Activated T-helper 17 cell treated with anti-CD3 and anti-CD28 coated beads, Interleukin-2, amount 50 U/mL, for 72 hours (primary cell): ENCODE data around the gene YOD1. TPM values are rescaled to one million over a fixed set of nuclear protein-coding genes. Genes with fewer than 3 reads are reported as not detected.
A peak's percentile ranks its signal among the peaks of the same experiment; 100 is the strongest.

Experiments
- ATAC-seq: fragments of 150-1000 bp; cut with Tn5 transposase; replicated peaks from 2 replicates; pipeline ENCODE4 v1.10.0; 2021; ENCODE audit warnings: mild to moderate bottlenecking, moderate library complexity
- H3K27ac Mint-ChIP-seq: one replicate; pipeline ENCODE4 v1.8.0; 2022; ENCODE audit warnings: mixed read lengths
- H3K27me3 Mint-ChIP-seq: one replicate; pipeline ENCODE4 v1.8.0; 2022; ENCODE audit warnings: mixed read lengths
- H3K36me3 Mint-ChIP-seq: one replicate; pipeline ENCODE4 v1.8.0; 2022; ENCODE audit warnings: low read depth, mild to moderate bottlenecking, mixed read lengths
- H3K4me1 Mint-ChIP-seq: one replicate; pipeline ENCODE4 v1.8.0; 2022; ENCODE audit warnings: mixed read lengths
- H3K4me3 Mint-ChIP-seq: one replicate; pipeline ENCODE4 v1.8.0; 2022; ENCODE audit warnings: mild to moderate bottlenecking, mixed read lengths
- H3K9me3 Mint-ChIP-seq: one replicate; pipeline ENCODE4 v1.8.0; 2022; ENCODE audit warnings: mixed read lengths
- total RNA-seq, 2 donors: library from RNA; stranded (reverse); gene quantifications; one replicate each; pipeline ENCODE4 v1.2.3, GENCODE V29; 2022

The YOD1 gene
- total RNA-seq, 2 donors from 2014 or later: 6.7 to 7.1 TPM

DNA sequence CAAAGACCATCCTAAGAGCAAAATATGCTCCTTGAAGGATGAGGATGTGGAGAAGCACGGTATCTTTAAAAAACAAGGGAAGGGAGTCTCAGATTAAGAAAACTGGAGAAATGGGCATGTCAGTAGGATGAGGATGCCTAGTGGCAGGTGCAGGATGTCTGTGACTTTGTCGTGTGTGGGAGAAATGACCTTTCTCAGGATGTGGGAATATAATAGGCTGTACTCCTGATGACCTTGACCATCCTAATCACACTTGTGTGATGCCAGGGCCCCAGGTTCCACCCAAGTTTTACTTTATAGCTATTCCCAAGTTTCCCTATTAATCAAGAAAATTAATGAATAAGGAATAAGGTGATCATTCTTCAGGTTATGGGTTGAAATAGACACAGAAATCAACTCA, 31.3 kb downstream of the YOD1 start:
- H3K9me3 Mint-ChIP-seq: no peaks in the 10 kb centered on the region
- H3K36me3 Mint-ChIP-seq: no peaks in the 10 kb centered on the region
- ATAC-seq: no peak
- H3K4me3 Mint-ChIP-seq: no peak overlapping the region
- H3K4me1 Mint-ChIP-seq: no peaks in the 10 kb centered on the region
- H3K27ac Mint-ChIP-seq: no peak overlapping the region
- peaks cover 19% of the 10 kb centered on the region for H3K27me3 Mint-ChIP-seq

DNA sequence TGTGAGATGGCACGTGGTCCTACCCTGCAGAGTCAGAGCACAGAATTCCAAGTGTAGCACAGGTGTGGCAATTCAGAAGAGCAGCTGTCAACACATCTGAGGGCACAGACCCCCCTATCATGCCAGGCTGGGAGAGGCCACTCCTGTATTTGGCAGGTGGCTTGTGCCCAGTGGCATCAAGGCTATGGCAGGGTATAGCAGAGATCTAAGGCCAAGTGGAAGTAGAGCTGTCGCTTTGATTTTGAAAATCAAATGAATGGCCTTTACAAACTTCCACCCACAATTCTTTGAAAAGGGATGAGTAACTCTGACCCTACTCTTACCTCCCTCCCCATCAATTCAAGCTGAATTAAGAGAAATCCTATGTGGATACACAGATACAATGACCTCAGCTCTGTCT, 31.8 kb downstream of the YOD1 start:
- no peaks in the 10 kb centered on the region for H3K4me1 Mint-ChIP-seq

DNA sequence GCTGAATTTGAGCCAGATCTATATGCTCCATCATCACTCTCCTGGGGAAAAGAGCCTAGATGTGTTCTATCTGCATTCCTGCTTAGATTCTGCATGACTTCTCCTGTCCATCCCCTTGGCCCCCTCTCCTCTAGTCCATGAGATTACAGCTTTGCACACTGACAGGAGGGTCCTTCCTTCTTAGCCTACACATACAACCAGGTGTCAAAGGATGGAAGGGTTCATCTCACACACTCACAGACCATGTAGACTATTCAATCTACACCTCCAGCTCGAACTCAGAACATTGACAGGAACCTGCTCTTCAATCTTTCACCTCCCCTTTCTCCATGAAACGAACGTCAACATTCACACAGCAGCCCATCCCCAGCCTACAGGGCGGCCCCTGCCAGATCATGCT, 32.3 kb downstream of the YOD1 start:
- Mint-ChIP-seq H3K4me1 (no peaks in the 10 kb centered on the region), H3K27me3 (peaks cover 22% of the 10 kb centered on the region), H3K9me3 (no peaks in the 10 kb centered on the region), H3K4me3 (no peak overlapping the region), H3K27ac (no peak overlapping the region), H3K36me3 (no peaks in the 10 kb centered on the region)
- no peak for ATAC-seq

More for the DNA sequence above, 31.8 kb downstream of the YOD1 start:
- Mint-ChIP-seq H3K36me3 (no peaks in the 10 kb centered on the region), H3K27ac (no peak overlapping the region), H3K4me3 (no peak overlapping the region), H3K9me3 (no peaks in the 10 kb centered on the region), H3K27me3 (peaks cover 20% of the 10 kb centered on the region)
- no peak for ATAC-seq

DNA sequence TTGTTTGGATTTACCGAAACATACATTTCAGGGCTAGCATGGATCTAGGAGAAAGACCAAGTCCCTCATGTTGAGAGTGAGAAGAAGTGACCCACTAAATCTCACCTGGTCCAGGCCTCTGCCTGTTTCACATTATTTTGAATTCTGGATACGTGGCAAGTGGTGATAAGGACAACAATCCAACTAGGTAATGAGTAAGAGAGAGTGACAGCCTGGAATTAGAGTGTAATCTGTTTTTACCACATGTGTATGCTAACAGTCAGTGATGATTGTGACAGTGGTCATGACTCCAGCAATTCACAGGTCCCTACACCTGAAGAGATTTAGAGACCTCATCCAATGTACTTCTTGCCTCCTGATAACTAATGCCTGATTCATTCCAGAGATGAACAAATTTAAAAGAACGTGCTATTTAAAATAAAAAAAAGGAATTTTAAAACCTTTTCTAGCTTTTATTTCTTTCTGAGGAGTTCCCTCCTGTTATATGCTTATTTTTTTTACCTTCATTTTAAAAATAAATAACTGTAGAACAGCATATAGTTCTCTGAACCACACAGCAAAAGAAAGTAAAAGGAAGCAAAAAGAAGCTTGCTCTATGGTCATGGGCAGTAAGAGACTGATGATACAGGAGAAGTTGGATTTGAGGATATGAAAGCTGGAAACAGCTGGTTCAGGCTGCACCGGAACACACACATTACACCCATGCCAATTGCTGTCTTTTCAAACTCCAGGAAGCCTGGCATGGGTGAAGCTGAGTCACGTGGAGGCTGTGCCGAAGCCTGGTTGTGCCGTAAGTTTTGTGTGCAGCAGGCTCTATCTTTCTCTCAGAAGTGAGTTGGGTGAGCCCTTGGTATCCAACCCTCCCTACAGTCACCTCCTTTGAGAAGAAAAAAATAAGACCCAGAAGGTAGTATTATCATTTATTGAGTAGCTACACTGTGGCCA, 33.1 kb downstream of the YOD1 start:
- Mint-ChIP-seq H3K4me1 (no peaks in the 10 kb centered on the region), H3K27me3 (peaks cover 27% of the 10 kb centered on the region), H3K4me3 (no peak overlapping the region), H3K9me3 (no peaks in the 10 kb centered on the region), H3K27ac (no peak overlapping the region), H3K36me3 (no peaks in the 10 kb centered on the region)
- peak; percentile 11 for ATAC-seq

DNA sequence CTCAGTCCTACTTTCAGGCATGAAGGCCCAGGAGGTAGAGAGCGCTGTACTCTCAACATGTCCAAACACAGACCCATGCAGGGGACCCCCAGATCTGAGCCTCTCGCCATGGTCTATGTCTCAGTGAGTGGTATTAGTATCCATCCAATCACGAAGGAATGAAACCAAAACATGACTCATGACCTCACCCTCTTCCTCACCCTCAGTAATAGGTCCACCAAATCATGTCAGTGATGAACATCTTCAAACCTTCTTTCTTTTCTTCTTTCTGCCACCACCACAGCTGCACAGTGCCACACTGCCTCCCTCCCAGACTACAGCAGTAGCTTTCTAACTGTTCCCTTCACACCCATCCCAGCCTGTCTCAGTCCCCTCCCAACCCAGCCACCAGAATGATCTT, 35.2 kb downstream of the YOD1 start:
- Mint-ChIP-seq H3K4me3 (no peak overlapping the region), H3K36me3 (no peaks in the 10 kb centered on the region), H3K4me1 (no peaks in the 10 kb centered on the region), H3K27ac (no peak overlapping the region), H3K27me3 (peaks cover 35% of the 10 kb centered on the region), H3K9me3 (no peaks in the 10 kb centered on the region)
- peak; percentile 46 for ATAC-seq

DNA sequence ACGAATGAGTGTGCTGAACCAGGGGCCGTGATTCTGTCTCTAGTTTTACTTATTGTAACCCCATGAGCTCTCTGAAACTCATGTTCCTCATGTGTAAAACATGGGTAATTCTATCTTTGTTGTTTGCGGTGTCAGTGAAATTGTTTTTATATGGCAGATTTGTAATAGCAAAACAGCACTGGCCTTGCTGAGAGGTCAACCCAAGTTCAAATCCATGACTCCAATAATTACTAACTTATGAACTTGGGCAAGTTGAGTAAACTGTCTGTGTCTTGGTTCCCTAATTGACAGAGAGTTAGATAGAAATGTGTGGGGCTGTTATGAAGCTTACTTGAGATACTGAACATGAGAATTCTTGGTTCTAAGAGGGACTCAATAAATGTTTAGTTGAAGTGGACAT, 36.3 kb downstream of the YOD1 start:
- Mint-ChIP-seq H3K27me3 (peaks cover 35% of the 10 kb centered on the region), H3K4me1 (no peaks in the 10 kb centered on the region), H3K27ac (no peak overlapping the region), H3K4me3 (no peak overlapping the region), H3K36me3 (no peaks in the 10 kb centered on the region), H3K9me3 (no peaks in the 10 kb centered on the region)
- ATAC-seq: no peak

DNA sequence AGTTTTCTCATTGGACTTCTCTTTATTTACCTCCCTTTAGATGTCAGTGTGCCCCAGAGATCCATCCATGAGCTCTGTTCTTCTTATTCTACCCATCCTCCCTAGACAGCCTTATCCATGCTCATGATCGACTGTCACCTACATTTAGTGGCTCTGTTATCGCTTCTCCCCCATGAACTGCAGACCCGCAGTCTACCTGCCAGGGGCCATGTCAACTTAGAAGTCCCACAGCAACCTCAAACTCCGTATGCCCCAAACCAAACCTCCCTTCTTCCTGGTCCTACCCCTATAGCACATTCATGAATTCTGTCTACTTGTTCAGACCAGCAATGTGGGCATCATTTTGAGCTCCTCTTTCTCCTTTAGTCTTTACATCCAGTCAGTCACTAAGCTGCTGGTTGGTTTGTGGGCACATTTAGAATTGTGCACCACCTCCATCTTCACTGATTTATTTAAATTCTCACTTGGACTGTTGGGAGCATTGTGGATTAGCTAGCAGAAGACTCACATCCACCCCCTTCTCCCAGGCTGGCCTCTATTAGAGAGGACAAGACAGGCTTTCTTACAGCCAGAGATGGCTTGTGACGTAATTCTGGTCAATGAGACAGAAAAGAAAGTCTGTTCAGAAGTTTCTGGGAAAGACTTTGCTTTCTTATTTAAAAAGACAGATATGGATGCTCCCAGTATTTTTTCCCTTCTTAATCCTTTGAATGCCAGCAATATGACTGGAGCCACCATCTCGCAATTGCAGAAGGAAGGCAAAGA, 37.5 kb downstream of the YOD1 start:
- H3K9me3 Mint-ChIP-seq: no peaks in the 10 kb centered on the region
- H3K4me1 Mint-ChIP-seq: no peaks in the 10 kb centered on the region
- no peak for ATAC-seq

DNA sequence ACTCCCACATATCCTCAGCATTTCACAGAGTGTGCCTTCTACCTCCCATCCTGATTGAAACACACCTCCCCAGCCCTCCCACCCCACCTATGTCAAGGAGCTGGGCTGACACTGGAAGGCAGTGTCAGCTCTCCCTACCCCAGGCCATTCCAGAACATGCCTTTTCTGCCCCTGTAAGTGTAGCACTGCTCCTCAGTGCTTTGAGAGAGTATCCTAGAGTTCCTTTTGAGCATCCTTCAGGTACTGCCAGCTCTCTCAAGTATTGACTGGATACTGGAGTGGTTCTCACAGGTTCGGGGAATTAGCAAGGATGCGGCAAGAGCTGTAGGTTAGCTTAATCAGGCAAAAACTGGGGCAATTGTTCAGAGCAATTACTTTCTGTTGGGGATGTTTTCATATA, 40.3 kb downstream of the YOD1 start:
- no peak overlapping the region for H3K27ac Mint-ChIP-seq
- H3K27me3 Mint-ChIP-seq: peaks cover 43% of the 10 kb centered on the region

More for the DNA sequence above, 37.5 kb downstream of the YOD1 start:
- H3K27ac Mint-ChIP-seq: no peak overlapping the region
- peaks cover 35% of the 10 kb centered on the region for H3K27me3 Mint-ChIP-seq
- no peak overlapping the region for H3K4me3 Mint-ChIP-seq
- no peaks in the 10 kb centered on the region for H3K36me3 Mint-ChIP-seq

DNA sequence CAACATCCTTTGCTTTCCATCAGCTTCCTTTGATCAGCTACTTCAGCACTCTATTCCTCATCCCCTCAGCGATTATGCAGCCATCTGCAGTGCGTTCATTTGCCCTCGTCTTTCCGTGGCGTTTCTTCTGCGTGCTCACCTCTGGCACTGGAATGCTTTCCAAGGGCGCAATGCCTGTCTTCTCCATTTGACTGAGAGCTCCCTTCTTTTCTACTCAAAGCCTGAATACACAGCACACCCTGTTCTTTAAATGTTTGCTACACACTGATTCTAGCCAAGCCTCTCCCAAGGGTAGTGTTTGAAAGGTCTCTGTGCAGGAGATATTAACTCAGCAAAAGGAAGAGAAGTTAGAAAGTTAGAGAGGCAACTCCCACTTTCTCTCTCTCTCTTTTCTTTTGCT, 41.1 kb downstream of the YOD1 start:
- Mint-ChIP-seq H3K4me1 (peaks cover 3% of the 10 kb centered on the region), H3K27ac (no peak overlapping the region), H3K36me3 (no peaks in the 10 kb centered on the region), H3K9me3 (no peaks in the 10 kb centered on the region), H3K4me3 (no peak overlapping the region), H3K27me3 (peaks cover 44% of the 10 kb centered on the region)
- ATAC-seq: no peak

More for the DNA sequence above, 40.3 kb downstream of the YOD1 start:
- no peaks in the 10 kb centered on the region for H3K4me1 Mint-ChIP-seq
- no peaks in the 10 kb centered on the region for H3K9me3 Mint-ChIP-seq
- H3K36me3 Mint-ChIP-seq: no peaks in the 10 kb centered on the region
- H3K4me3 Mint-ChIP-seq: no peak overlapping the region
- no peak for ATAC-seq

DNA sequence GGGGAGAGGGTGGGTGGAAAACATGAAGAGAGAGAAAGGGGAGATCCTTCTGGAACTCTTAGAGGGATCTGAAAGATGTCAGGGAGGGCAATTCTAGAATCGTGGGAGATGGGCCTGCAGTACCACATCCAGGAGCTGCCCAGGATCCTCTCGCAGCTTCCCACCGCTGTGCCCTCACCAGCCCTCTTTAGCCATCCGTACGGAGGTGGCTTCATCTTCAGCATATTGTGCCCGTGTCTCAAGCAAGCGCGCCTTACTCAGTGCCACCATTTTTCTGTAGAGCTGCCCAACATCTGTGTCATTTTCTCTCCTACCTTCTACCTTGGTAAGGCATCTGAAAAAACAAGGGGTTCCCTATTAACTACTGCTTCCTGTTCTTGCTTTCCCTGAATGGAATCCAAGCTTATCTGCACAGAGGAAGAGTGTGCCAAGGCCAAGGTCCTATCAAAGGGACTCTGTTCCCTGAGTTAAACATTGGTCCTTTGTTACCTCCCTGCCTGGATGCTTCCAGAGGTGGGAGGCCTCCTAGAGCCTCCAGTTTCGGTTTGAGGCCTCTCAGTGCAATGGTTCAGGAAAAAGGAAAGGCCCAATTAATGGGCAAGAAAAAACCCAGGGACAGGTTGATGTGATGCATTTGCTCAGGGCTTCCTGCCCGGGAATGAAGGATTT, 41.7 kb downstream of the YOD1 start:
- Mint-ChIP-seq H3K27ac (no peak overlapping the region), H3K9me3 (no peaks in the 10 kb centered on the region), H3K27me3 (peaks cover 39% of the 10 kb centered on the region), H3K4me3 (no peak overlapping the region), H3K4me1 (peaks cover 6% of the 10 kb centered on the region), H3K36me3 (no peaks in the 10 kb centered on the region)
- no peak for ATAC-seq

DNA sequence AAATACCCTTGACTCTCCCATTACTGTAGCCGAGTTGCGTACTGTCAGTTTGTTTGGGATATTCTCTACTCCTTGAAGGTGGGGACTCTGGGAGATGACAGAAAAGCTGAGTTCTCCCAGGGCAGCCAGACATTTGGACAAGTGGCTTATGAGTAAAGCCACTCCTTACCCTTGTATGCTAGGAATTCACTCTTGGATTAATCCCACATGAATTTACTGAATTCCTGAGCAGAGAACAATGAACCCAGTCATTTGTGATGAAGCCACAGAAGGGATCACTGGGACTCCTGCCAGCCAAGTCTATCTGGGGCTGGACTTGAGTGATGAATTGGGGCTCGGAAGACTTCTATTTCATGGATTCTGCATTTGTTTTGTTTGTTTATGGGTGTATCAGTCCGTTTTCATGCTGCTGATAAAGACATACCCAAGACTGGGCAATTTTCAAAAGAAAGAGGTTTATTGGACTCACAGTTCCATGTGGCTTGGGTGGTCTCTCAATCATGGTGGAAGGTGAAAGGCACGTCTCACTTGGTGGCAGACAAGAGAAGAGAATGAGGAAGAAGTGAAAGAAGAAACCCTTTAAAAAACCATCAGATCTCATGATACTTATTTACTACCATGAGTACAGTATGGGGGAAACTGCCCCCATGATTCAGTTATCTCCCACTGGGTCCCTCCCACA, 43.5 kb downstream of the YOD1 start:
- no peak overlapping the region for H3K27ac Mint-ChIP-seq
- no peak overlapping the region for H3K4me3 Mint-ChIP-seq
- H3K4me1 Mint-ChIP-seq: peaks cover 6% of the 10 kb centered on the region
- no peaks in the 10 kb centered on the region for H3K36me3 Mint-ChIP-seq
- no peaks in the 10 kb centered on the region for H3K9me3 Mint-ChIP-seq
- no peak for ATAC-seq
- peaks cover 26% of the 10 kb centered on the region for H3K27me3 Mint-ChIP-seq

DNA sequence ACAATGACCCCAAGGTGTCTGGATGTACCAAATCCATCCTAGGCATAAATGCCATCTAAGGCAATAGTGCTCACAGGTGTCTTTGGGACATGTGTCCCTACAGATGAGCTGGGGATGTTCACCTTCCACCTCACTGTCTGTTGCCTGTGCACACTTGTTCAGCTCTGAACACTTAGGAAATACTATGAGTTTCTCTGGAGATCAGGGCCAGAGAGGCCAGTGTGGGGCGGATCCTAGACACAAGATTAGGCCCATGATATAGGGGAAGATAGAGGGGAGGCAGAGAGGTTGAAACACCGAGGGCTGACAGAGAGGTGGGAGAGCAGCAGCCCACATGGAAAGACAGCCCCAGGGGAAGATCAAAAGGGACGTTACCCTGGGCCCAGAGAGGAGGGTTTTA, 44.1 kb downstream of the YOD1 start:
- ATAC-seq: no peak
- Mint-ChIP-seq H3K36me3 (no peaks in the 10 kb centered on the region), H3K9me3 (no peaks in the 10 kb centered on the region)

DNA sequence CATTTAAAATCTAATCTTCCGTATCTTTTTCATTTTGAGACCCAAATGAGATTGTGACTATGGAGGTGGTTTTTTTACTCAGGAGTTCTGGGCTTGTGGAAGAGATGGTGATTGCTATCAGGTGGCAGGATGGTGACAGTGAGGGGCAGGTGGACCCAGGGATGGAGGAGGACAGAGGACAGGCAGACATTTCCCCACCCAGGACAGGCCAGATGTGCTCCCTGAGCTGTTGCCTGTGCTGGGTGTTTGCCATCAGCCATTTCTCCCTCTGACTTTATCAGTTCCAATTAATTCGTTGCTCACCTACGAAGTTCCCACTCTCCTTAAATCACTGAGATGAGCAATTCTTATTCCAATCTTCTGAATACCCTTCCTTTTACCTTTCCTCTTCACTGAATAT, 44.9 kb downstream of the YOD1 start:
- no peak overlapping the region for H3K27ac Mint-ChIP-seq
- H3K9me3 Mint-ChIP-seq: no peaks in the 10 kb centered on the region
- ATAC-seq: no peak
- H3K4me3 Mint-ChIP-seq: no peak overlapping the region
- peaks cover 6% of the 10 kb centered on the region for H3K4me1 Mint-ChIP-seq
- H3K27me3 Mint-ChIP-seq: peaks cover 17% of the 10 kb centered on the region
- no peaks in the 10 kb centered on the region for H3K36me3 Mint-ChIP-seq

More for the DNA sequence above, 44.1 kb downstream of the YOD1 start:
- H3K27ac Mint-ChIP-seq: no peak overlapping the region
- H3K4me1 Mint-ChIP-seq: peaks cover 6% of the 10 kb centered on the region
- peaks cover 21% of the 10 kb centered on the region for H3K27me3 Mint-ChIP-seq
- H3K4me3 Mint-ChIP-seq: no peak overlapping the region
